ENCODE measurements around the gene WDR54. TPM values are rescaled to one million over a fixed set of nuclear protein-coding genes. Genes with fewer than 3 reads are reported as not detected.

The WDR54 gene
- total and polyA plus RNA-seq, 10 of the 15 experiments (the other 5 are each of a cell fraction or from before 2014, with no cell fraction given): 38.2 to 116 (median 89.1) TPM

DNA sequence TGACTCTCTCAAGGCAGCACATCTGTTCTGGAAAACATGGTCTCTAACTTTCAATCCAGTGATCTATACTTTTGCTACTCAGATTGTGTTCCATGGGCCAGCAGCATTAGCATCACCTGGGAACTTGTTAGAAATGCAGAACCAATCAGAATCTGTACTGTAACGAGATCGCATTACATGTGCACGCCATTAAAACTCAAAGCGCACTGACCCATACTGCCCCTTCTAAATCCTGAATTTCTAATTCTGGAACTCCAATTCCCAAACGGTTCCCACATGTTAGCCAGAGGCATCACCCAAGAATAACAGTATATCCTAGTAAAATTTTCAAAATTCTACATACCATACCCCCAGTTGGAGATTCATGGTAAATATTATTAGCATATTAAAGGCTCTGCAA, 30.9 kb upstream of the WDR54 start (continued):
- TF ChIP-seq HDAC6 (IDR thresholded peaks at IDR 0.05; ENCODE audit: unreplicated experiment) (no peak), NBN (IDR thresholded peaks at IDR 0.05) (no peak)

DNA sequence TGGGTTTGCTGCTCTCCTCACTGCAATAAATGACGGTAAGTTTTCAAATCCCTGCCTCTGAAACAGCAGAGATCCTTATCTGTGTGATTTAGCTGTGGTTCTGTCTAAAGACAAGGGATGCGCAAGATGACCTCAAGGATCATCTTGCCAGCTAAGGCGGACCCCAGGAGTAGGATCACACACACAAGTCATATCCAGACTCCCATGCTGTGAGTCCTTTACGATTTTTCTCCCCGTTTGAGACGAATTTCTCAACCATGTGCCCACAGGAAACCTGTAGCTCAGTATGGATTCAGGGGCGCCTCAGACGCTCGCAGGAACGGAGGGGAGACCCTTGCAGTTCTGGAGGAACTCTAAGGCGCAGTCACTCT, 30.3 kb upstream of the WDR54 start:
- ChIA-PET POLR2A (interaction anchor here (0.6 to 1.6 kb wide), 12 partner anchors 10 to 447 kb away, joined by 3 to 6 read pairs (median 3); partner anchors contain the start of genes C2orf81, INO80B and WDR54), RAD21 (ENCODE audit: unreplicated experiment) (interaction anchor here (0.8 to 3.5 kb wide), 14 partner anchors 9 to 563 kb away, joined by 3 to 14 read pairs (median 5); partner anchors contain the start of genes INO80B, STAMBP and WBP1), CTCF (interaction anchor here (0.5 to 5.2 kb wide), 40 partner anchors 9 to 674 kb away, joined by 3 to 48 read pairs (median 4); partner anchors contain the start of genes DCTN1 and INO80B), SMC1A (ENCODE audit: uncharacterized antibody, unreplicated experiment) (interaction anchor here (0.7 to 6.1 kb wide), 18 partner anchors 10 to 567 kb away, joined by 3 to 36 read pairs (median 4); partner anchors contain the start of gene INO80B)
- peak overlapping the region; percentile 100 for H2AFZ ChIP-seq (ENCODE audit: control insufficient read depth, low read depth, low read length)
- 0 out of 2 replicates have a peak, but pooled peaks cover 3% of the 10 kb centered on the region for H4K20me1 ChIP-seq (ENCODE audit: control insufficient read depth, insufficient read depth)
- no peaks in the 10 kb centered on the region for H3K27me3 ChIP-seq (replicated peaks in 1 of 2; ENCODE audit: control insufficient read depth in 2 of 2, insufficient read depth in 2 of 2, low read length in 1 of 2)
- DNase-seq (ENCODE audit: low read depth, low spot score) (no peak), ATAC-seq (no peak), FAIRE-seq (no peak)
- H3K4me2 ChIP-seq (ENCODE audit: control insufficient read depth, insufficient read depth): peak overlapping the region; percentile 78
- H3K79me2 ChIP-seq (ENCODE audit: control insufficient read depth, insufficient read depth, low read length): peaks cover 27% of the 10 kb centered on the region
- in situ Hi-C loops (cut with MboI): loop anchor here (10.0 kb wide), 1 partner anchor 566 kb away; the partner anchor contains the start of gene STAMBP
- intact Hi-C loops (cut with micrococcal nuclease; ENCODE audit: unreplicated experiment): loop anchor here (5.0 to 10.0 kb wide), 3 partner anchors 124 to 246 kb away; partner anchors contain the start of gene BOLA3
- H3K27ac ChIP-seq (ENCODE audit: control insufficient read depth, insufficient read depth): peak overlapping the region; percentile 98
- no peaks in the 10 kb centered on the region for H3K36me3 ChIP-seq (ENCODE audit: control insufficient read depth in 2 of 2, insufficient read depth in 2 of 2, low read length in 1 of 2)
- peak overlapping the region; percentile 88 for H3K4me3 ChIP-seq
- peak overlapping the region; percentile 97 for H3K9ac ChIP-seq (ENCODE audit: control insufficient read depth, insufficient read depth, low read length)
- peaks cover 3% of the 10 kb centered on the region; the same call in 1 of the 2 replicates for H3K4me1 ChIP-seq (ENCODE audit: control insufficient read depth, insufficient read depth, low read length)
- WGBS (ENCODE audit: insufficient coverage, insufficient replicate concordance, low lambda C conversion rate, missing lambda C conversion rate): under 1% methylated on average over 11 of the region's 11 CpGs
- TF ChIP-seq RAD51 (IDR thresholded peaks at IDR 0.05) (no peak), POLR2AphosphoS2 (IDR thresholded peaks at IDR 0.05; ENCODE audit: low read depth, low read length) (no peak), KDM1A (IDR thresholded peaks at IDR 0.05; ENCODE audit: borderline replicate concordance) (no peak), GABPA (IDR thresholded peaks at IDR 0.05; ENCODE audit: low read depth) (no peak), YY1 (IDR thresholded peaks at IDR 0.05; ENCODE audit: low read depth, low read length) (no peak)
- TF ChIP-seq, protein P1, sequence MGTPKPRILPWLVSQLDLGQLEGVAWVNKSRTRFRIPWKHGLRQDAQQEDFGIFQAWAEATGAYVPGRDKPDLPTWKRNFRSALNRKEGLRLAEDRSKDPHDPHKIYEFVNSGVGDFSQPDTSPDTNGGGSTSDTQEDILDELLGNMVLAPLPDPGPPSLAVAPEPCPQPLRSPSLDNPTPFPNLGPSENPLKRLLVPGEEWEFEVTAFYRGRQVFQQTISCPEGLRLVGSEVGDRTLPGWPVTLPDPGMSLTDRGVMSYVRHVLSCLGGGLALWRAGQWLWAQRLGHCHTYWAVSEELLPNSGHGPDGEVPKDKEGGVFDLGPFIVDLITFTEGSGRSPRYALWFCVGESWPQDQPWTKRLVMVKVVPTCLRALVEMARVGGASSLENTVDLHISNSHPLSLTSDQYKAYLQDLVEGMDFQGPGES (IDR thresholded peaks at IDR 0.05): no peak
- TF ChIP-seq, protein P2, sequence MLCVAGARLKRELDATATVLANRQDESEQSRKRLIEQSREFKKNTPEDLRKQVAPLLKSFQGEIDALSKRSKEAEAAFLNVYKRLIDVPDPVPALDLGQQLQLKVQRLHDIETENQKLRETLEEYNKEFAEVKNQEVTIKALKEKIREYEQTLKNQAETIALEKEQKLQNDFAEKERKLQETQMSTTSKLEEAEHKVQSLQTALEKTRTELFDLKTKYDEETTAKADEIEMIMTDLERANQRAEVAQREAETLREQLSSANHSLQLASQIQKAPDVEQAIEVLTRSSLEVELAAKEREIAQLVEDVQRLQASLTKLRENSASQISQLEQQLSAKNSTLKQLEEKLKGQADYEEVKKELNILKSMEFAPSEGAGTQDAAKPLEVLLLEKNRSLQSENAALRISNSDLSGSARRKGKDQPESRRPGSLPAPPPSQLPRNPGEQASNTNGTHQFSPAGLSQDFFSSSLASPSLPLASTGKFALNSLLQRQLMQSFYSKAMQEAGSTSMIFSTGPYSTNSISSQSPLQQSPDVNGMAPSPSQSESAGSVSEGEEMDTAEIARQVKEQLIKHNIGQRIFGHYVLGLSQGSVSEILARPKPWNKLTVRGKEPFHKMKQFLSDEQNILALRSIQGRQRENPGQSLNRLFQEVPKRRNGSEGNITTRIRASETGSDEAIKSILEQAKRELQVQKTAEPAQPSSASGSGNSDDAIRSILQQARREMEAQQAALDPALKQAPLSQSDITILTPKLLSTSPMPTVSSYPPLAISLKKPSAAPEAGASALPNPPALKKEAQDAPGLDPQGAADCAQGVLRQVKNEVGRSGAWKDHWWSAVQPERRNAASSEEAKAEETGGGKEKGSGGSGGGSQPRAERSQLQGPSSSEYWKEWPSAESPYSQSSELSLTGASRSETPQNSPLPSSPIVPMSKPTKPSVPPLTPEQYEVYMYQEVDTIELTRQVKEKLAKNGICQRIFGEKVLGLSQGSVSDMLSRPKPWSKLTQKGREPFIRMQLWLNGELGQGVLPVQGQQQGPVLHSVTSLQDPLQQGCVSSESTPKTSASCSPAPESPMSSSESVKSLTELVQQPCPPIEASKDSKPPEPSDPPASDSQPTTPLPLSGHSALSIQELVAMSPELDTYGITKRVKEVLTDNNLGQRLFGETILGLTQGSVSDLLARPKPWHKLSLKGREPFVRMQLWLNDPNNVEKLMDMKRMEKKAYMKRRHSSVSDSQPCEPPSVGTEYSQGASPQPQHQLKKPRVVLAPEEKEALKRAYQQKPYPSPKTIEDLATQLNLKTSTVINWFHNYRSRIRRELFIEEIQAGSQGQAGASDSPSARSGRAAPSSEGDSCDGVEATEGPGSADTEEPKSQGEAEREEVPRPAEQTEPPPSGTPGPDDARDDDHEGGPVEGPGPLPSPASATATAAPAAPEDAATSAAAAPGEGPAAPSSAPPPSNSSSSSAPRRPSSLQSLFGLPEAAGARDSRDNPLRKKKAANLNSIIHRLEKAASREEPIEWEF (IDR thresholded peaks at IDR 0.05; ENCODE audit: insufficient replicate concordance, low read depth, low read length): no peak
- TF ChIP-seq, protein P3, sequence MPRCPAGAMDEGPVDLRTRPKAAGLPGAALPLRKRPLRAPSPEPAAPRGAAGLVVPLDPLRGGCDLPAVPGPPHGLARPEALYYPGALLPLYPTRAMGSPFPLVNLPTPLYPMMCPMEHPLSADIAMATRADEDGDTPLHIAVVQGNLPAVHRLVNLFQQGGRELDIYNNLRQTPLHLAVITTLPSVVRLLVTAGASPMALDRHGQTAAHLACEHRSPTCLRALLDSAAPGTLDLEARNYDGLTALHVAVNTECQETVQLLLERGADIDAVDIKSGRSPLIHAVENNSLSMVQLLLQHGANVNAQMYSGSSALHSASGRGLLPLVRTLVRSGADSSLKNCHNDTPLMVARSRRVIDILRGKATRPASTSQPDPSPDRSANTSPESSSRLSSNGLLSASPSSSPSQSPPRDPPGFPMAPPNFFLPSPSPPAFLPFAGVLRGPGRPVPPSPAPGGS (IDR thresholded peaks at IDR 0.05; ENCODE audit: borderline replicate concordance, insufficient read depth, low read depth, low read length, poor library complexity, severe bottlenecking): no peak
- TF ChIP-seq, protein P4, sequence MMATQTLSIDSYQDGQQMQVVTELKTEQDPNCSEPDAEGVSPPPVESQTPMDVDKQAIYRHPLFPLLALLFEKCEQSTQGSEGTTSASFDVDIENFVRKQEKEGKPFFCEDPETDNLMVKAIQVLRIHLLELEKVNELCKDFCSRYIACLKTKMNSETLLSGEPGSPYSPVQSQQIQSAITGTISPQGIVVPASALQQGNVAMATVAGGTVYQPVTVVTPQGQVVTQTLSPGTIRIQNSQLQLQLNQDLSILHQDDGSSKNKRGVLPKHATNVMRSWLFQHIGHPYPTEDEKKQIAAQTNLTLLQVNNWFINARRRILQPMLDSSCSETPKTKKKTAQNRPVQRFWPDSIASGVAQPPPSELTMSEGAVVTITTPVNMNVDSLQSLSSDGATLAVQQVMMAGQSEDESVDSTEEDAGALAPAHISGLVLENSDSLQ (IDR thresholded peaks at IDR 0.05): no peak
- no peaks in the 10 kb centered on the region for H3K9me3 ChIP-seq (replicated peaks; ENCODE audit: control insufficient read depth, insufficient read depth, low read length)
- no TSS peak for BruUV-seq (replicated peaks)

Data from GM12878 (cell line).